ENCODE measurements around the gene SPOCK1.

SPOCK1 gene

GRCh38 chr5:137440795-137441194 is 58.3 kb downstream of the SPOCK1 start:
- no peak for DNase-seq

GRCh38 chr5:137439645-137440044 is 59.5 kb downstream of the SPOCK1 start:
- DNase-seq = no peak

GRCh38 chr5:137438932-137439331 is 60.2 kb downstream of the SPOCK1 start:
- DNase-seq = no peak

- DNase-seq = no peak
These were observed 61.4 kb downstream of the SPOCK1 start for GRCh38 chr5:137437774-137438173.

- DNase-seq = no peak
These were observed 65.6 kb downstream of the SPOCK1 start for GRCh38 chr5:137433539-137433938.

- no peak for DNase-seq
These were observed 66.8 kb downstream of the SPOCK1 start for GRCh38 chr5:137432376-137432775.

- DNase-seq = no peak
These were observed 68.1 kb downstream of the SPOCK1 start for GRCh38 chr5:137431051-137431450.

GRCh38 chr5:137415231-137415681 is 83.9 kb downstream of the SPOCK1 start:
- DNase-seq = no peak

- no peak for DNase-seq
These were observed 84.9 kb downstream of the SPOCK1 start for GRCh38 chr5:137414112-137414755.

- no peak for DNase-seq
These were observed 87.0 kb downstream of the SPOCK1 start for GRCh38 chr5:137412136-137412535.

- no peak for DNase-seq
These were observed 88.7 kb downstream of the SPOCK1 start for GRCh38 chr5:137410234-137411010.

- DNase-seq = no peak
These were observed 89.4 kb downstream of the SPOCK1 start for GRCh38 chr5:137409736-137410135.

- DNase-seq = no peak
These were observed 92.0 kb downstream of the SPOCK1 start for GRCh38 chr5:137407090-137407489.

- DNase-seq = no peak
These were observed 93.7 kb downstream of the SPOCK1 start for GRCh38 chr5:137405393-137405792.

- no peak for DNase-seq
These were observed 95.3 kb downstream of the SPOCK1 start for GRCh38 chr5:137403869-137404268.

- no peak for DNase-seq
These were observed 96.5 kb downstream of the SPOCK1 start for GRCh38 chr5:137402436-137403187.

GRCh38 chr5:137401946-137402345 is 97.2 kb downstream of the SPOCK1 start:
- no peak for DNase-seq

GRCh38 chr5:137400571-137400970 is 98.6 kb downstream of the SPOCK1 start:
- DNase-seq = no peak

- no peak for DNase-seq
These were observed 99.2 kb downstream of the SPOCK1 start for GRCh38 chr5:137399911-137400310.

- no peak for DNase-seq
These were observed 100.4 kb downstream of the SPOCK1 start for GRCh38 chr5:137398751-137399150.

GRCh38 chr5:137398154-137398553 is 101.0 kb downstream of the SPOCK1 start:
- DNase-seq = no peak

- DNase-seq = no peak
These were observed 103.9 kb downstream of the SPOCK1 start for GRCh38 chr5:137395011-137395755.

GRCh38 chr5:137394380-137394779 is 104.7 kb downstream of the SPOCK1 start:
- no peak for DNase-seq
